SK-N-SH (cell line): ENCODE measurements around the gene PLEKHG3. TPM values are rescaled to one million over a fixed set of nuclear protein-coding genes. Genes with fewer than 3 reads are reported as not detected.

Experiments used
- CTCF ChIA-PET: fragments of 300-600, 350-600 bp; formaldehyde crosslinking; extraction: SDS; loops from one replicate; lab custom pipeline; 2021; lab: Yijun Ruan, JAX
- POLR2A ChIA-PET: fragments of 350-600 bp; sonication (Branson Sonifier 250); formaldehyde crosslinking; extraction: SDS; loops from one replicate; lab custom pipeline; 2020; ENCODE audit warnings: antibody characterized with exemption, inconsistent platforms; lab: Yijun Ruan, JAX
- DNase-seq: peaks from one replicate; pipeline ENCODE4 v3.0.0; 2012
- H2AFZ ChIP-seq: fragments of 200-600 bp; sonication (generic); 2 replicates; pipeline ENCODE4 v1.8.1; 2016; ENCODE audit warnings: antibody characterized with exemption, mild to moderate bottlenecking, low read depth
- H3F3A ChIP-seq: fragments of 200-600 bp; sonication (generic); replicated peaks from 2 replicates; pipeline ENCODE3; 2016; ENCODE audit warnings: antibody characterized with exemption, mild to moderate bottlenecking; ENCODE audit not compliant: insufficient read depth
- H3K27ac ChIP-seq, 2 experiments: fragments of 200-500 bp in 1 of 2; fragments of 200-600 bp in 1 of 2; sonication (Bioruptor generic) in 1 of 2; sonication (generic), shearing (Covaris generic) in 1 of 2; 2 replicates each; pipeline versions ENCODE4 v1.5.1 to v1.6.1; 2014 to 2016; ENCODE audit warnings: low read depth in 2 of 2, inconsistent platforms in 1 of 2, low read length in 1 of 2, mild to moderate bottlenecking in 1 of 2, mixed read lengths in 1 of 2
- H3K27me3 ChIP-seq: fragments of 200-600 bp; sonication (generic), shearing (Covaris generic); 2 replicates; pipeline ENCODE4 v1.6.1; 2016; ENCODE audit warnings: mixed run types; ENCODE audit not compliant: insufficient read depth
- H3K36me3 ChIP-seq, 2 experiments: fragments of 200-500 bp in 1 of 2; fragments of 200-600 bp in 1 of 2; sonication (Bioruptor generic) in 1 of 2; sonication (generic) in 1 of 2; replicated peaks in 1 of 2; 2 replicates each; pipeline versions ENCODE3 to v1.5.1; 2014 to 2016; ENCODE audit warnings: low read length in 1 of 2, mild to moderate bottlenecking in 1 of 2; ENCODE audit not compliant: insufficient read depth in 2 of 2, control insufficient read depth in 1 of 2
- H3K4me1 ChIP-seq, 2 experiments: fragments of 200-500 bp in 1 of 2; fragments of 200-600 bp in 1 of 2; sonication (Bioruptor generic) in 1 of 2; sonication (generic), shearing (Covaris generic) in 1 of 2; 2 replicates each; pipeline versions ENCODE4 v1.5.1 to v1.6.1; 2014 to 2016; ENCODE audit warnings: low read depth in 1 of 2, low read length in 1 of 2, mixed run types in 1 of 2; ENCODE audit not compliant: insufficient read depth in 2 of 2, control insufficient read depth in 1 of 2
- H3K4me2 ChIP-seq: fragments of 200-600 bp; sonication (generic), shearing (Covaris generic); 2 replicates; pipeline ENCODE4 v1.6.1; 2017; ENCODE audit warnings: mixed run types
- H3K4me3 ChIP-seq, 2 experiments: fragments of 200-500 bp in 1 of 2; fragments of 200-600 bp in 1 of 2; sonication (Bioruptor generic) in 1 of 2; sonication (generic), shearing (Covaris generic) in 1 of 2; 2 replicates each; pipeline versions ENCODE4 v1.5.1 to v1.8.1; 2014 to 2016; ENCODE audit warnings: low read depth in 2 of 2, inconsistent platforms in 1 of 2, low read length in 1 of 2, mild to moderate bottlenecking in 1 of 2, mixed read lengths in 1 of 2, moderate library complexity in 1 of 2
- H3K79me2 ChIP-seq: fragments of 200-600 bp; sonication (generic); 2 replicates; pipeline ENCODE4 v1.8.1; 2017; ENCODE audit warnings: mild to moderate bottlenecking; ENCODE audit not compliant: insufficient read depth
- H3K9ac ChIP-seq: fragments of 200-600 bp; sonication (generic); 2 replicates; pipeline ENCODE4 v1.6.1; 2017; ENCODE audit warnings: mixed run types
- H3K9me2 ChIP-seq: fragments of 200-600 bp; sonication (generic); 2 replicates; pipeline ENCODE4 v1.6.1; 2017; ENCODE audit warnings: mixed run types
- H3K9me3 ChIP-seq: fragments of 200-600 bp; sonication (generic); 2 replicates; pipeline ENCODE4 v1.6.1; 2017; ENCODE audit warnings: mixed run types, mild to moderate bottlenecking, moderate library complexity
- H4K20me1 ChIP-seq: fragments of 200-600 bp; sonication (generic); 2 replicates; pipeline ENCODE4 v1.6.1; 2017; ENCODE audit warnings: mild to moderate bottlenecking, mixed run types; ENCODE audit not compliant: insufficient read depth
- CHD2 ChIP-seq: fragments of 150-350 bp; IDR thresholded peaks from 2 replicates; pipeline ENCODE4 v1.6.1; 2018; ENCODE audit warnings: low read length; ENCODE audit not compliant: partially characterized antibody
- FOXJ3 ChIP-seq: sonication (generic); formaldehyde crosslinking; IDR thresholded peaks from 2 replicates; pipeline ENCODE4 v1.5.1; 2020; ENCODE audit warnings: mild to moderate bottlenecking, missing genetic modification reagents
- GABPA ChIP-seq: IDR thresholded peaks from 2 replicates; pipeline ENCODE4 v1.4.0; 2012; ENCODE audit warnings: low read depth, mild to moderate bottlenecking
- GATA2 ChIP-seq: sonication (generic); formaldehyde crosslinking; IDR thresholded peaks from 2 replicates; pipeline ENCODE4 v1.5.0; 2020; ENCODE audit warnings: mild to moderate bottlenecking, missing genetic modification reagents
- MEF2A ChIP-seq: IDR thresholded peaks from 2 replicates; pipeline ENCODE4 v1.4.0; 2012; ENCODE audit warnings: low read depth, borderline replicate concordance
- NRF1 ChIP-seq: IDR thresholded peaks from 2 replicates; pipeline ENCODE4 v1.6.1; 2012; ENCODE audit warnings: low read depth, mild to moderate bottlenecking, low read length
- PBX3 ChIP-seq: IDR thresholded peaks from 2 replicates; pipeline ENCODE4; 2012
- RAD21 ChIP-seq: IDR thresholded peaks from 2 replicates; pipeline ENCODE4 v1.6.1; 2012; ENCODE audit warnings: mild to moderate bottlenecking, low read length
- REST ChIP-seq: IDR thresholded peaks from 2 replicates; pipeline ENCODE4 v1.6.1; 2012; ENCODE audit warnings: mild to moderate bottlenecking, low read depth, low read length, moderate library complexity
- RFX5 ChIP-seq: IDR thresholded peaks from 2 replicates; pipeline ENCODE4 v1.6.1; 2012; ENCODE audit warnings: mild to moderate bottlenecking, improper control_type of control experiment, low read length
- RXRA ChIP-seq: IDR thresholded peaks from 2 replicates; pipeline ENCODE4 v1.4.0; 2012; ENCODE audit warnings: low read depth, mild to moderate bottlenecking, borderline replicate concordance
- SIN3A ChIP-seq: IDR thresholded peaks from 2 replicates; pipeline ENCODE4 v1.6.1; 2012; ENCODE audit warnings: low read depth, mild to moderate bottlenecking, low read length, moderate library complexity, borderline replicate concordance
- WGBS: methylation state at CpG from one replicate; pipeline ENCODE4 v1.1.6; 2017; ENCODE audit warnings: low lambda C conversion rate; 5-methylcytosine and 5-hydroxymethylcytosine counted together
- polyA plus RNA-seq, 3 experiments: library from polyadenylated mRNA; depleted of rRNA; stranded (reverse); fragments of >200 nt; gene quantifications; 2 replicates each; pipeline ENCODE4 v1.2.3, GENCODE V29; 2012
- TF ChIP-seq, protein P1 (sequence below): fragments of 200-600 bp; sonication (generic); IDR thresholded peaks from 2 replicates; pipeline ENCODE4 v1.6.1; 2017; ENCODE audit warnings: antibody characterized with exemption, mild to moderate bottlenecking, moderate library complexity

PLEKHG3 gene
- polyA plus RNA-seq, 1 of the 3 experiments (the other 2 are of a cell fraction) = 5.1 TPM

- no peaks in the 10 kb centered on the region for H3F3A ChIP-seq
- H3K36me3 ChIP-seq = no peaks in the 10 kb centered on the region
- 70% methylated on average over 5 of the region's 5 CpGs for WGBS
- H3K4me3 ChIP-seq = no peak overlapping the region
- no peak overlapping the region for H2AFZ ChIP-seq
- H3K4me1 ChIP-seq = peaks cover 0 to 8% of the 10 kb centered on the region in 2 experiments; a peak in 1 of 4 replicates
- peaks cover 18% of the 10 kb centered on the region for H3K27me3 ChIP-seq
- no peak overlapping the region for H3K27ac ChIP-seq
- H4K20me1 ChIP-seq = no peaks in the 10 kb centered on the region
- no peak for TF ChIP-seq CHD2
- TF ChIP-seq NRF1 = no peak
- no peak for TF ChIP-seq MEF2A
- no peak for TF ChIP-seq PBX3
- no peak for TF ChIP-seq RXRA
- TF ChIP-seq, protein P1, sequence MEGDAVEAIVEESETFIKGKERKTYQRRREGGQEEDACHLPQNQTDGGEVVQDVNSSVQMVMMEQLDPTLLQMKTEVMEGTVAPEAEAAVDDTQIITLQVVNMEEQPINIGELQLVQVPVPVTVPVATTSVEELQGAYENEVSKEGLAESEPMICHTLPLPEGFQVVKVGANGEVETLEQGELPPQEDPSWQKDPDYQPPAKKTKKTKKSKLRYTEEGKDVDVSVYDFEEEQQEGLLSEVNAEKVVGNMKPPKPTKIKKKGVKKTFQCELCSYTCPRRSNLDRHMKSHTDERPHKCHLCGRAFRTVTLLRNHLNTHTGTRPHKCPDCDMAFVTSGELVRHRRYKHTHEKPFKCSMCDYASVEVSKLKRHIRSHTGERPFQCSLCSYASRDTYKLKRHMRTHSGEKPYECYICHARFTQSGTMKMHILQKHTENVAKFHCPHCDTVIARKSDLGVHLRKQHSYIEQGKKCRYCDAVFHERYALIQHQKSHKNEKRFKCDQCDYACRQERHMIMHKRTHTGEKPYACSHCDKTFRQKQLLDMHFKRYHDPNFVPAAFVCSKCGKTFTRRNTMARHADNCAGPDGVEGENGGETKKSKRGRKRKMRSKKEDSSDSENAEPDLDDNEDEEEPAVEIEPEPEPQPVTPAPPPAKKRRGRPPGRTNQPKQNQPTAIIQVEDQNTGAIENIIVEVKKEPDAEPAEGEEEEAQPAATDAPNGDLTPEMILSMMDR = no peak
- TF ChIP-seq GATA2 (CRISPR knock-in tag) = no peak
- TF ChIP-seq RFX5 = no peak
- TF ChIP-seq RAD21 = no peak
- TF ChIP-seq REST = no peak
- no peak for TF ChIP-seq GABPA
- no peak for TF ChIP-seq FOXJ3 (CRISPR knock-in tag)
- TF ChIP-seq SIN3A = no peak
- H3K4me2 ChIP-seq = no peak overlapping the region
- no peak overlapping the region for H3K9ac ChIP-seq
- CTCF ChIA-PET = interaction anchor here (1.6 to 1.7 kb wide), 2 partner anchors 21 to 199 kb away, joined by 4 to 5 read pairs; no protein-coding TSS in a partner anchor
- no peak for DNase-seq
- no peaks in the 10 kb centered on the region for H3K9me2 ChIP-seq
- POLR2A ChIA-PET = no interaction called here
- H3K79me2 ChIP-seq = no peaks in the 10 kb centered on the region
- no peaks in the 10 kb centered on the region for H3K9me3 ChIP-seq
Observed at GRCh38 chr14:64692986-64693809, 11.0 kb upstream of the PLEKHG3 start.
